K562 (cell line): ENCODE data around the gene ZSCAN22. TPM values are rescaled to one million over a fixed set of nuclear protein-coding genes. Genes with fewer than 3 reads are reported as not detected.

Source experiments
- ARHGAP35 ChIP-seq: fragments of 450-650 bp; IDR thresholded peaks from 2 replicates; pipeline ENCODE4 v1.6.1; 2018; ENCODE audit not compliant: partially characterized antibody
- FOXJ3 ChIP-seq: sonication (generic); formaldehyde crosslinking; IDR thresholded peaks from 2 replicates; pipeline ENCODE4 v1.4.0; 2020; ENCODE audit warnings: mild to moderate bottlenecking, missing genetic modification reagents
- NFXL1 ChIP-seq: fragments of 450-650 bp; formaldehyde crosslinking; IDR thresholded peaks from 2 replicates; pipeline ENCODE4 v1.4.0; 2021; ENCODE audit warnings: mild to moderate bottlenecking
- SIX5 ChIP-seq, 2 experiments: IDR thresholded peaks; 2 replicates each; pipeline ENCODE4 v1.6.1; 2011; ENCODE audit warnings: low read length in 2 of 2, borderline replicate concordance in 1 of 2, low read depth in 1 of 2, mild to moderate bottlenecking in 1 of 2, moderate library complexity in 1 of 2; ENCODE audit not compliant: insufficient read depth in 1 of 2
- SMAD4 ChIP-seq: fragments of 250-450 bp; sonication (Bioruptor Pico); conservative IDR thresholded peaks from 2 replicates; pipeline ENCODE4 v1.8.0; 2021; ENCODE audit warnings: inconsistent platforms, mild to moderate bottlenecking, moderate library complexity
- ZBTB33 ChIP-seq: sonication (generic); formaldehyde crosslinking; IDR thresholded peaks from 2 replicates; pipeline ENCODE4 v1.8.1; 2023; ENCODE audit warnings: mild to moderate bottlenecking, missing genetic modification reagents
- ZNF655 ChIP-seq: fragments of 250-450 bp; sonication (Bioruptor Pico); IDR thresholded peaks from 2 replicates; pipeline ENCODE4 v1.5.0; 2021
- polyA plus RNA-seq, 8 experiments: library from polyadenylated mRNA; depleted of rRNA in 4 of 8; stranded (reverse) in 5 of 8; unstranded in 3 of 8; fragments of >200 nt; fragmentation: Nextera tagmentation in 2 of 8; fragmentation: Illumina TruSeq in 1 of 8; extraction: Ambion mirVana in 2 of 8; extraction: Trizol in 1 of 8; gene quantifications; 2 replicates each; pipeline versions ENCODE4 v1.2.1 to v1.2.3, GENCODE V29; 2011 to 2014; ENCODE audit warnings: inconsistent platforms in 1 of 8, missing spikeins in 1 of 8
- total RNA-seq, 7 experiments: library from RNA; depleted of rRNA in 6 of 7; stranded (reverse); fragments of >200 nt in 6 of 7; fragmentation: Illumina TruSeq in 2 of 7; extraction: Trizol in 2 of 7; gene quantifications; 2 replicates each; pipeline versions ENCODE4 v1.2.1 to v1.2.3, GENCODE V29; 2011 to 2021; ENCODE audit warnings: low replicate concordance in 1 of 7
- TF ChIP-seq, protein P1 (sequence below): fragments of 200-600 bp; sonication (generic); IDR thresholded peaks from one replicate; pipeline ENCODE4 v1.6.1; 2012; ENCODE audit warnings: mild to moderate bottlenecking, low read depth, low read length, inconsistent platforms

The ZSCAN22 gene
- total and polyA plus RNA-seq, 9 of the 15 experiments (the other 6 are each of a cell fraction or from before 2014, with no cell fraction given): 0.98 to 5.3 (median 3.0) TPM

GRCh38 chr19:58346961-58347929 lies 20.5 kb downstream of the ZSCAN22 start (continued):
- TF ChIP-seq, protein P1, sequence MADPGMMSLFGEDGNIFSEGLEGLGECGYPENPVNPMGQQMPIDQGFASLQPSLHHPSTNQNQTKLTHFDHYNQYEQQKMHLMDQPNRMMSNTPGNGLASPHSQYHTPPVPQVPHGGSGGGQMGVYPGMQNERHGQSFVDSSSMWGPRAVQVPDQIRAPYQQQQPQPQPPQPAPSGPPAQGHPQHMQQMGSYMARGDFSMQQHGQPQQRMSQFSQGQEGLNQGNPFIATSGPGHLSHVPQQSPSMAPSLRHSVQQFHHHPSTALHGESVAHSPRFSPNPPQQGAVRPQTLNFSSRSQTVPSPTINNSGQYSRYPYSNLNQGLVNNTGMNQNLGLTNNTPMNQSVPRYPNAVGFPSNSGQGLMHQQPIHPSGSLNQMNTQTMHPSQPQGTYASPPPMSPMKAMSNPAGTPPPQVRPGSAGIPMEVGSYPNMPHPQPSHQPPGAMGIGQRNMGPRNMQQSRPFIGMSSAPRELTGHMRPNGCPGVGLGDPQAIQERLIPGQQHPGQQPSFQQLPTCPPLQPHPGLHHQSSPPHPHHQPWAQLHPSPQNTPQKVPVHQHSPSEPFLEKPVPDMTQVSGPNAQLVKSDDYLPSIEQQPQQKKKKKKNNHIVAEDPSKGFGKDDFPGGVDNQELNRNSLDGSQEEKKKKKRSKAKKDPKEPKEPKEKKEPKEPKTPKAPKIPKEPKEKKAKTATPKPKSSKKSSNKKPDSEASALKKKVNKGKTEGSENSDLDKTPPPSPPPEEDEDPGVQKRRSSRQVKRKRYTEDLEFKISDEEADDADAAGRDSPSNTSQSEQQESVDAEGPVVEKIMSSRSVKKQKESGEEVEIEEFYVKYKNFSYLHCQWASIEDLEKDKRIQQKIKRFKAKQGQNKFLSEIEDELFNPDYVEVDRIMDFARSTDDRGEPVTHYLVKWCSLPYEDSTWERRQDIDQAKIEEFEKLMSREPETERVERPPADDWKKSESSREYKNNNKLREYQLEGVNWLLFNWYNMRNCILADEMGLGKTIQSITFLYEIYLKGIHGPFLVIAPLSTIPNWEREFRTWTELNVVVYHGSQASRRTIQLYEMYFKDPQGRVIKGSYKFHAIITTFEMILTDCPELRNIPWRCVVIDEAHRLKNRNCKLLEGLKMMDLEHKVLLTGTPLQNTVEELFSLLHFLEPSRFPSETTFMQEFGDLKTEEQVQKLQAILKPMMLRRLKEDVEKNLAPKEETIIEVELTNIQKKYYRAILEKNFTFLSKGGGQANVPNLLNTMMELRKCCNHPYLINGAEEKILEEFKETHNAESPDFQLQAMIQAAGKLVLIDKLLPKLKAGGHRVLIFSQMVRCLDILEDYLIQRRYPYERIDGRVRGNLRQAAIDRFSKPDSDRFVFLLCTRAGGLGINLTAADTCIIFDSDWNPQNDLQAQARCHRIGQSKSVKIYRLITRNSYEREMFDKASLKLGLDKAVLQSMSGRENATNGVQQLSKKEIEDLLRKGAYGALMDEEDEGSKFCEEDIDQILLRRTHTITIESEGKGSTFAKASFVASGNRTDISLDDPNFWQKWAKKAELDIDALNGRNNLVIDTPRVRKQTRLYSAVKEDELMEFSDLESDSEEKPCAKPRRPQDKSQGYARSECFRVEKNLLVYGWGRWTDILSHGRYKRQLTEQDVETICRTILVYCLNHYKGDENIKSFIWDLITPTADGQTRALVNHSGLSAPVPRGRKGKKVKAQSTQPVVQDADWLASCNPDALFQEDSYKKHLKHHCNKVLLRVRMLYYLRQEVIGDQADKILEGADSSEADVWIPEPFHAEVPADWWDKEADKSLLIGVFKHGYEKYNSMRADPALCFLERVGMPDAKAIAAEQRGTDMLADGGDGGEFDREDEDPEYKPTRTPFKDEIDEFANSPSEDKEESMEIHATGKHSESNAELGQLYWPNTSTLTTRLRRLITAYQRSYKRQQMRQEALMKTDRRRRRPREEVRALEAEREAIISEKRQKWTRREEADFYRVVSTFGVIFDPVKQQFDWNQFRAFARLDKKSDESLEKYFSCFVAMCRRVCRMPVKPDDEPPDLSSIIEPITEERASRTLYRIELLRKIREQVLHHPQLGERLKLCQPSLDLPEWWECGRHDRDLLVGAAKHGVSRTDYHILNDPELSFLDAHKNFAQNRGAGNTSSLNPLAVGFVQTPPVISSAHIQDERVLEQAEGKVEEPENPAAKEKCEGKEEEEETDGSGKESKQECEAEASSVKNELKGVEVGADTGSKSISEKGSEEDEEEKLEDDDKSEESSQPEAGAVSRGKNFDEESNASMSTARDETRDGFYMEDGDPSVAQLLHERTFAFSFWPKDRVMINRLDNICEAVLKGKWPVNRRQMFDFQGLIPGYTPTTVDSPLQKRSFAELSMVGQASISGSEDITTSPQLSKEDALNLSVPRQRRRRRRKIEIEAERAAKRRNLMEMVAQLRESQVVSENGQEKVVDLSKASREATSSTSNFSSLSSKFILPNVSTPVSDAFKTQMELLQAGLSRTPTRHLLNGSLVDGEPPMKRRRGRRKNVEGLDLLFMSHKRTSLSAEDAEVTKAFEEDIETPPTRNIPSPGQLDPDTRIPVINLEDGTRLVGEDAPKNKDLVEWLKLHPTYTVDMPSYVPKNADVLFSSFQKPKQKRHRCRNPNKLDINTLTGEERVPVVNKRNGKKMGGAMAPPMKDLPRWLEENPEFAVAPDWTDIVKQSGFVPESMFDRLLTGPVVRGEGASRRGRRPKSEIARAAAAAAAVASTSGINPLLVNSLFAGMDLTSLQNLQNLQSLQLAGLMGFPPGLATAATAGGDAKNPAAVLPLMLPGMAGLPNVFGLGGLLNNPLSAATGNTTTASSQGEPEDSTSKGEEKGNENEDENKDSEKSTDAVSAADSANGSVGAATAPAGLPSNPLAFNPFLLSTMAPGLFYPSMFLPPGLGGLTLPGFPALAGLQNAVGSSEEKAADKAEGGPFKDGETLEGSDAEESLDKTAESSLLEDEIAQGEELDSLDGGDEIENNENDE: no peak
- TF ChIP-seq ARHGAP35 (no peak), NFXL1 (CRISPR knock-in tag) (no peak), ZBTB33 (CRISPR knock-in tag) (no peak), SIX5 (IDR thresholded peaks at IDR 0.05; ENCODE audit: borderline replicate concordance in 1 of 2, insufficient read depth in 1 of 2, low read depth in 1 of 2, low read length in 2 of 2) (no peak), ZNF655 (CRISPR knock-in tag) (no peak), FOXJ3 (CRISPR knock-in tag) (no peak), SMAD4 (CRISPR knock-in tag) (no peak)
